Measurements from ENCODE around the gene SPECC1.

- TF ChIP-seq FOXK2 (IDR thresholded peaks at IDR 0.05) (no peak), LEF1 (IDR thresholded peaks at IDR 0.05; ENCODE audit: borderline replicate concordance) (no peak), PKNOX1 (IDR thresholded peaks at IDR 0.05) (no peak), SP1 (IDR thresholded peaks at IDR 0.05) (no peak), HDGF (IDR thresholded peaks at IDR 0.05; ENCODE audit: borderline replicate concordance) (no peak)
These were observed 264.8 kb downstream of the SPECC1 start for GRCh38 chr17:20273741-20274500.

Measured in HEK293T (cell line).